AG09319 (cell line): ENCODE data around the gene AHSG.

Source experiments
- DNase-seq: peaks from one replicate; pipeline ENCODE4 v3.0.0-alpha.2; 2010; ENCODE audit warnings: low read depth; ENCODE audit errors: extremely low read depth
- TF ChIP-seq, protein P1 (sequence below): IDR thresholded peaks from 2 replicates; pipeline ENCODE4 v1.5.1; 2011; ENCODE audit warnings: low read depth, mild to moderate bottlenecking, inconsistent platforms, low read length, moderate library complexity

The AHSG gene

DNA sequence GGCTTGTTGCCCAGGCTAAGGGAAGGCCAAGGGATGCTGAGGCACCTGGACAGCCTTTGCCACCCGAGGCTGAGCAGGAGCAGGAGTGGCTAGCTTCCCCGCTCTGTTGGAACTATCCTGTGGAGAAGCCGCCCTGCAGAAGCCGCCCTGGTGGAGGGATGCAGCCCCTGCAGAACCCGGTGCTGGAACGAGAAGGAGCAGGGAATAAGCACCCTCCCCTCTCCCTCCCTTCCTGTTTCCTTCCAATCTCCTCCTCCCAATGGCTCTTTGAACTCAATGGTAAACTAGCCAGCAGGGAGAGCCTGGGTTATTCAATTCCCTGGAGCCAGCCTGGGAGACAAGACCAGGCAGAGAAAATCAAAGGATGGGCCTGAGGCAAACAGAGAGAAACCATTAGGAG is 41.1 kb downstream of the AHSG start:
- DNase-seq, result no peak

DNA sequence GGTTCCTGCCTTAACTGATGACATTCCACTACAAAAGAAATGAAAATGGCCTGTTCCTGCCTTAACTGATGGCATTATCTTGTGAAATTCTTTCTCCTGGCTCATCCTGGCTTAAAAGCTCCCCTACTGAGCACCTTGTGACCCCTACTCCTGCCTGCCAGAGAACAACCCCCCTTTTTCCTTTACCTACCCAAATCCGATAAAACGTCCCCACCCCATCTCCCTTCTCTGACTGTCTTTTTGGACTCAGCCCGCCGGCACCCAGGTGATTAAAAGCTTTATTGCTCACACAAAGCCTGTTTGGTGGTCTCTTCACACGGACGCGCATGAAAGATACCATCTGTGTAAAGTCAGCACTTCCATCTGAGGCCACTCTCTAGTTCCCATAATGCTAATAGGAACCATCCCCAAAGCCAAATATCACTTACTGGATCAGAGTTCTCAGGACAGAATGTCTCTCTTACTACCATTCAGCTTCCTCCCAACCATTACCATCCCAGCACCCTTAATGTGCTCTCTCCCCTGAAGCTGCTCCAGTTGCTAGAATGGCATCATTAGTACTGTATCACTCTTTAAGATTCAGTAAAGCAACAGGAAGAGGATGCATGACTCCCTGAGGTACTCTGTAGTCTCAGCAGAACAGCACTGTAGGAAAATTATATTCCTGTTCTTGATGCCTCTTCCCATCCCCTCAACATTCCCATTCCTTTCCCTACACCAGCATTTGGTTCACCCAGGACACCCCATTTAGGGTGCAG is 50.7 kb downstream of the AHSG start:
- no peak for DNase-seq
- TF ChIP-seq, protein P1, sequence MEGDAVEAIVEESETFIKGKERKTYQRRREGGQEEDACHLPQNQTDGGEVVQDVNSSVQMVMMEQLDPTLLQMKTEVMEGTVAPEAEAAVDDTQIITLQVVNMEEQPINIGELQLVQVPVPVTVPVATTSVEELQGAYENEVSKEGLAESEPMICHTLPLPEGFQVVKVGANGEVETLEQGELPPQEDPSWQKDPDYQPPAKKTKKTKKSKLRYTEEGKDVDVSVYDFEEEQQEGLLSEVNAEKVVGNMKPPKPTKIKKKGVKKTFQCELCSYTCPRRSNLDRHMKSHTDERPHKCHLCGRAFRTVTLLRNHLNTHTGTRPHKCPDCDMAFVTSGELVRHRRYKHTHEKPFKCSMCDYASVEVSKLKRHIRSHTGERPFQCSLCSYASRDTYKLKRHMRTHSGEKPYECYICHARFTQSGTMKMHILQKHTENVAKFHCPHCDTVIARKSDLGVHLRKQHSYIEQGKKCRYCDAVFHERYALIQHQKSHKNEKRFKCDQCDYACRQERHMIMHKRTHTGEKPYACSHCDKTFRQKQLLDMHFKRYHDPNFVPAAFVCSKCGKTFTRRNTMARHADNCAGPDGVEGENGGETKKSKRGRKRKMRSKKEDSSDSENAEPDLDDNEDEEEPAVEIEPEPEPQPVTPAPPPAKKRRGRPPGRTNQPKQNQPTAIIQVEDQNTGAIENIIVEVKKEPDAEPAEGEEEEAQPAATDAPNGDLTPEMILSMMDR, result no peak

More for the DNA sequence above, 41.1 kb downstream of the AHSG start:
- TF ChIP-seq, protein P1, result no peak

DNA sequence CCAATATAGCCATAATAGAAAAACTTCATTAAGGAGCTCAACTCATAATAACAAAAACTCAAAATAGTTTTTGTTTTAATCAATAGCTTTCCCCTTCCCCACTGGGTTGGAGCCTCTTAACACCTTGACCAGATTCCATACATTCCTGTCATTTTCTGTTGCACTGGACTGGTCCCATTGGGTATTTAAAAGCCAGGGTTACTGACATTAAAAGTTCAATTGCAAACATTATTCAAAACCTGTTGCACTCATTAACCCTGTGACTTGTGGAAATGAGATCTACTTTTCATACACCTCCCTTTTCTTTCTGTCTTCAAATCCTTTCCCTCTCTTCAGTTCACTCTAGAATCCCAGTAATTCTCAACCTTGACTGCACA is 51.2 kb downstream of the AHSG start:
- no peak for DNase-seq

DNA sequence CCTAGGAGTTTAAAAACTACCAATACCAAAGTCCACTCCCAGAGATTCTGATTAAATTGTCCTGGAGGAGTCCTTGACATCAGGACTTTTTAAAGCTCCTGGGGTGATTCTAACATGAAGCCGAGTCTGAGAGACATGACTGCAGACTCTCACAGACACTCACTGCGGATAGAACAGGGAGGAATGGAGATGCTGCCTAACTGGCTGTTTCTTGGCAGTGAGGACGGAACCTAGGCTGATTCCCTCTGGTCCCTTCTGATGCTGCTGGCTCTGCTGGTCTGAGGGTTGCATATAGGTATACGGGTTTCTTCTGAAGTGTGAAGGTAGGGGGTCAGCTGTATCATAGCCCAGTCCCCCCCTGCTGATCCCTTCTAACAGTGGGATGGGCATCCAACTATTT is 51.6 kb downstream of the AHSG start:
- TF ChIP-seq, protein P1, result no peak
- no peak for DNase-seq

More for the DNA sequence above, 51.2 kb downstream of the AHSG start:
- TF ChIP-seq, protein P1, result no peak

DNA sequence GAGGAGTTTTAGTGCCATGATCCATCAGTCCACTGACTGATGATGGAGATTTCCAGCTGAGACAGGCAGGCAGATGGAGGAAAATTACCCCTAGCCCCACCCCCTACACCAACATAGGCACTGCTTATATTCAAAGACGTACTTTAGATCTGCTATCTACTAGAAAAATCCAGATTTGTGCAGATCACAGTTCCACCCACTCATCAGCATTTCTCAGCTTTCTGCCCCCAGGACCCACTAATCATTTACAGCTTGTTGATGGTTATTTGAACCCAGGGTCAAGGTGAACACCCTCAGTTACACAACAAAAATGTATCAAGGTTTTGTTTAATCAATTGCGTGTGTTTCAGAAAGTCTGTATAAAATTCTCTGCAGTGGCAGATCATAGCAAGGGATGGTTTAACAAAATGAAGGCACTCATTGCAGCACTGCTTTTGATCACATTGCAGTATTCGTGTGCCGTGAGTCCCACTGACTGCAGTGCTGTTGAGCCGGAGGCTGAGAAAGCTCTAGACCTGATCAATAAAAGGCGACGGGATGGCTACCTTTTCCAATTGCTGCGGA is 52.8 kb downstream of the AHSG start, which contains the start of gene HRG:
Gene HRG, plus strand, starts transcription at position 390 of the 564 bp plus-strand sequence. Its CDS starts 18 bp downstream, at position 408.
- TF ChIP-seq, protein P1, result no peak

DNA sequence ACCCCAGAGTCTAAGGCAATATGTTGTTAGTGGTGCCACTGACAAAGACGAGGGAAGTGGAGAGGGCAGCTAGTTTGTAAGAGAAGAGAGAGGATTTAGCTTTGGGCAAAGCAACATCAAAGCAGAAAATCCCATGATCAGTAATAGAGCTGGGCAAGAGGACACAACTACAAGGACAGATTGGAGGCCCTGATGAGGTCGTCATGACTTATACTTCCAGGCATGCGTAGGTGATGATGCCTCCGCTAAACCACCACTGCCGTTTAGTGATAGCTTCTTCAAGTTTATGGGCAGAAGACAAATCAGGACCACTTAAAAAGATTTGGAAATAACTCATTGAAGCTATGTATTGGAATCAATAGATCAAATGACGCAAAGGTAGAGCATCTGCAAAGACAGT is 55.6 kb downstream of the AHSG start:
- DNase-seq, result no peak
- TF ChIP-seq, protein P1, result no peak

More for the DNA sequence above, 52.8 kb downstream of the AHSG start, which contains the start of gene HRG:
- DNase-seq, result no peak

DNA sequence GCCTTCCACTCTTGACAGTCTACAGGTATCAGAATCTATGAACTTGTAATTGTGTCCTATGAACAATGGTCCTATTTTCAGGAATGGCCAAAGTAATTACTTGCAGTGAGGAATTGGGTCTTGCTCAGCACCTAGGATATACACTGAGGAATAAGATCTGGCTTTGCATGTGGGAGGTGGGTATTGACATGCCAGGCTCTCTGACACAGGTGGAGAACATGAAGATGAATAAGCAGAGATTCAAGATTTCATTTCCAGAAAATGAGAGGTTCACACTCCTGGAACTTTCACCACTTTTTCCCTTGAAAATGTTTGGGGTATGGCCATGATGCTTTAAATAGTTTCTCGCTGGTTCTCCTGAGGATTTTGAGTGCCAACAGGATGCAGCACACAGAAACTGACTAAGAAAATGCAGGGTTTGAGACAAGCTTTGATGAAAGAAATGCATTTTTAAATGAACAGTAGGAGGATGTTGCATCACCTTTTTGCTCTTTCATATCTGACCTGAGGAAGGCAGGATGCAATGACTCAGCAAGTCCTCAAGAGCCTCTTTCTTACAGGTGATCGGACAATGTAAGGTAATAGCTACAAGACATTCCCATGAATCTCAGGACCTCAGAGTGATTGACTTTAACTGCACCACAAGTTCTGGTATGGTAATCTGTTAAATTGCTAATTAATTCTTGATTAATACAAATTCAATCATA is 56.7 kb downstream of the AHSG start:
- no peak for DNase-seq
- TF ChIP-seq, protein P1, result no peak
